ENCODE results near the gene SUOX. TPM values are rescaled to one million over a fixed set of nuclear protein-coding genes. Genes with fewer than 3 reads are reported as not detected.

The SUOX gene
- total RNA-seq = 21.8 and 43.0 TPM in 2 replicates

DNA sequence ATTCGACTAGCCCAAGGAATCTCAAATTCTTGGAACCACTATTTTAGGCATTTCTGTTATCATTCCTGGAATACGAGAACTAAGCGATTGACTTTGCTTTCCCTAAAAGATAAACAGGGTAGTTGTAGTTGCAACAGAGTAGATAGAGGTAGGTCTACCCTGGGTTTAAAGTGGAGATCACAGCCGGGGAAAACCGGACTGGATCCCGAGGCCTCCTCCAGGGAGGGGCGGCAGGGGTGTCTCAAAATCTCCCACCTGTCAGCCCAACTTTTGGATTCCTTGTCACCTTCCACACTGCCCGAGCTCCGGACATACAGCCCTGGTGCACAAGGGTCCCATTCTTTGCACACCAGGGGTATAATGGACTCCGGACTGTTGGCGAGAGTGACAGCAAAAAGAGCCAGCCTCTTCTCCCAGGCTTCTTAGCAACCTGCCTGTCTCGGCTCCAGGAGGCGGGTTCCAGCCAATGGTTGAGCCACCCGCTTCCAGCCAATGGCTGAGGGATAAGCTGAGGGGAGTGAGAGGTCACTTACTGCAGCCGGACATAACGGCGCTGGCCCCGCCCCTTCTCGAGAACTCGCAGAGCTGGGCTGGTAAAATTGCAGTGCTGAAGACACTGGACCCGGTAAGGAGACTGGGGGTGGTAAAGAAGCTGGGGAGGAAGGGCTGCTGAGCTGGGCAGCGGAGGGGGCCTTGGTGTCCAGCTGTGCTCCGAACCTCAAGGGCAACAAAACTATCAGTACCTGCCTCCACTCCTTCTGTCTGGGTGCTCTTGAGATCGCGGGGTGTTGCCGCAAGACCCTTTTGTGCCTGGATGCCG, at the start of gene SUOX:
SUOX (plus strand) TSS at position 562 of the 820 bp plus-strand sequence. CDS start 4,946 bp downstream, outside the sequence.

DNA sequence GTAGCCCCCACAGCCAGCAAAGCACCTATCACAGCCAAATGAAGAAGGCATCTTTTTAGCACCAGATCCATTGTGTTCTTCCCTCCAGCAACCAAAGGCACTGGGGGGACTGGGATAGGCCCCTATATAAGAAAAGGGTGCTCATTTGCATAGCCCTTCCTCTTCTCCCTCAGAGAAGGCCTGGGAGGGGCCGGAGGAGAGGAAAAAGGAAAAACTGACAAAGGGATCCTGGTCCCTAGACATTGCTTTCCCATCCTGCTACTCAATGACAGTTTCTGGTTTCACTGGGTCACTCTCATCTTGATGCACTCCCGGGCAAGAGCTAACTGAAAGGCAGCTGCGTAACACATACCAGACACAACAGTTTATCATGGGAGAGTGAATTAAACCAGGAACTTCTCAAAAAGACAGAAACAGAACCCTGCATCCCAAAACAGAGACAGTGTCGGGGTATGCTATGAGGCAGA, 31.1 kb upstream of the SUOX start, which contains the start of gene PMEL:
PMEL (minus strand) TSS at position 102 of the 467 bp plus-strand sequence; CDS start at position 71, 31 bp downstream.

DNA sequence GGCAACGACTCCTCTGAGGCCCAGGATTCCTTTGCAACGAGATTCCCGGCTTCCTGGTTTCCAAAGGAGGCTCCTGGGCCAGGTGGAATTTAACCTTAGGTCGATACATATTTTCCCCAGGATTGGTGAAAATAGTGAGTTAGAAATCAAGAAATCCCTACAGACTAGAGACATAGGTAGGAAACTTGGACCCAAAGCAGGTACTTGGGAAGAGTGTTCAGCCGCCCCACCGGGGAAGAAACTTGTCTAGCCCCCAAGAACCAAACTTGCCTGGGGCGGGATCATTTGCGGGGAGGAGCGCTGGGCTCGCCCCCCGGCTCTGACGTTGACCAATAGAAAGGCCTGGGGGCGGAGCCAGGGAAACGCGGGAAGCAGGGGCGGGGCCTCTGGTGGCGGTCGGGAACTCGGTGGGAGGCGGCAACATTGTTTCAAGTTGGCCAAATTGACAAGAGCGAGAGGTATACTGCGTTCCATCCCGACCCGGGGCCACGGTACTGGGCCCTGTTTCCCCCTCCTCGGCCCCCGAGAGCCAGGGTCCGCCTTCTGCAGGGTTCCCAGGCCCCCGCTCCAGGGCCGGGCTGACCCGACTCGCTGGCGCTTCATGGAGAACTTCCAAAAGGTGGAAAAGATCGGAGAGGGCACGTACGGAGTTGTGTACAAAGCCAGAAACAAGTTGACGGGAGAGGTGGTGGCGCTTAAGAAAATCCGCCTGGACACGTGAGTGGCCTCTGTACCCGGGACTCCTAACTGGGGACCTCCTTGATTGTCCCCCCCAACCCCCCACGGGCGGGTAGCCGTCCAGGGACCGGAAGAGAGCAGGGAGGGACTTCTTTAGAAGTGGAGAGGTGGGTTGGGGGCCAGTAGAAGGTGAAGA, 30.4 kb upstream of the SUOX start, which contains the start of gene CDK2:
CDK2 (plus strand) TSS at position 423 of the 874 bp plus-strand sequence; CDS start at position 602, 179 bp downstream.

GRCh38 chr12:55973599-55974307, 23.3 kb upstream of the SUOX start, which contains the start of gene RAB5B:
TSS of gene RAB5B (plus strand) at chr12:55974078. CDS start at chr12:55986961, 12,883 bp downstream.

GRCh38 chr12:56020423-56021184, 23.5 kb downstream of the SUOX start, which contains the start of gene IKZF4:
TSS of gene IKZF4 (plus strand) at chr12:56021043. CDS start at chr12:56021494, 451 bp downstream.

DNA sequence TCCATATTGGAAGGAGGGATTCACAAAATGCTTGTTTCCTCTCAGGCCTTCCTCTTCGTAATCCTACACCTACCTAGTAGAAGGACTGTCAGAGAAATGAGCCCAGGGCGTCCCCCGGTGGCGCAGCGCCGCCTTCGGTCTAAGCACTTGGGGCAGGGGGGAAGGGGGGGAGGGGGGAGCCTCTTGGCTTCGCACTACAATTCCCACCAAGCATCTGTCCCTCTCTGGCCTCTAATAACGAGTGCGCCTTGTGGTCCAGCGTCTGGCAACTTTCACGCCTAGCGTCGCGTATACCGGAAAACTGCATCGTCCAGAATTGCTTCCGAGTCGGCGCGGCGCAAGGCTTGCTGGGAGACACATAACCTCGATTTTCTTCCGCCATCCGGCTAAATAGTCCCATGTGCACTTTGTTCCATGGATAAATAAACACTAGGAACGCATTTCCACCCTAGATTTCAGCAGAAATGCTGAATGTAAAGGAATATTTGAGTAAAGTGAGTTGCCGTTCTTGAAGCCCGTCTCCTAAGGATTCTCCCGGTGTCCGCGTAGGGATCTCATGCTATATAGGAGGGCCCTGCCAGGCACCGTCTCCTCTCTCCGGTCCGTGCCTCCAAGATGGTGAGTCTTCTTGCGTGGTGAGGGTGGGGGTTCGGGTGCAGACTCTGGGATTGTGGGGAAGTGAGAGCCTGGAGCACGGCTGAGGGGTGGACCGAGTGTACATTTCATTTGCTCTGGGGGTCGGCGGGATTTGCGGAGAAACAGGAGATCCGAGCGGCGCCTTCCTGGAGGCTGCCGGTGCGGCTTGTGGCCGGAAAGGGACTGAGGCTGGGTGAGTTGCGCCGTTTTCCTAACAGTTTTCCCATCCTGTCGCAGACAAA, 44.7 kb downstream of the SUOX start, which contains the start of gene RPS26:
RPS26 (plus strand) TSS at position 367 of the 878 bp plus-strand sequence; CDS start at position 616, 249 bp downstream.

Other genes starting within 250 kb of the SUOX start
- 92.3 and 122 TPM in 2 replicates for gene SARNP, start 179.6 kb upstream of the SUOX start, total RNA-seq
- gene ORMDL2, start 179.2 kb upstream of the SUOX start, total RNA-seq = 36.2 and 41.5 TPM in 2 replicates
- gene DNAJC14, start 167.7 kb upstream of the SUOX start, total RNA-seq = 37.7 and 41.5 TPM in 2 replicates
- 35.8 and 37.5 TPM in 2 replicates for gene MMP19, start 154.3 kb upstream of the SUOX start, total RNA-seq
- gene PYM1, start 69.4 kb upstream of the SUOX start, total RNA-seq = 46.4 and 54.8 TPM in 2 replicates
- gene DGKA, start 66.1 kb upstream of the SUOX start, total RNA-seq = 19.9 and 32.4 TPM in 2 replicates
- gene PMEL, start 31.2 kb upstream of the SUOX start, total RNA-seq = 0.58 and 0.71 TPM in 2 replicates
- gene CDK2, start 30.4 kb upstream of the SUOX start, total RNA-seq = 35.3 and 39.8 TPM in 2 replicates
- gene RAB5B, start 23.2 kb upstream of the SUOX start, total RNA-seq = 58.8 and 63.6 TPM in 2 replicates
- 0.89 and 2.6 TPM in 2 replicates for gene IKZF4, start 23.8 kb downstream of the SUOX start, total RNA-seq
- gene RPS26, start 44.6 kb downstream of the SUOX start, total RNA-seq = 1,394 and 2,798 TPM in 2 replicates
- gene ERBB3, start 82.9 kb downstream of the SUOX start, total RNA-seq = 0.35 TPM in 1 of 2 replicates, not detected in the other
- gene PA2G4, start 107.3 kb downstream of the SUOX start, total RNA-seq = 199 and 215 TPM in 2 replicates
- 2,864 and 3,592 TPM in 2 replicates for gene RPL41, start 119.4 kb downstream of the SUOX start, total RNA-seq
- gene ZC3H10, start 121.0 kb downstream of the SUOX start, total RNA-seq = 2.6 and 4.8 TPM in 2 replicates
- 240 and 325 TPM in 2 replicates for gene ESYT1, start 131.0 kb downstream of the SUOX start, total RNA-seq
- 92.5 and 126 TPM in 2 replicates for gene MYL6B, start 155.3 kb downstream of the SUOX start, total RNA-seq
- 2,877 and 3,219 TPM in 2 replicates for gene MYL6, start 161.1 kb downstream of the SUOX start, total RNA-seq
- gene SMARCC2, start 192.2 kb downstream of the SUOX start, total RNA-seq = 30.7 and 32.3 TPM in 2 replicates
- 102 and 109 TPM in 2 replicates for gene RNF41, start 224.6 kb downstream of the SUOX start, total RNA-seq
- gene NABP2, start 227.1 kb downstream of the SUOX start, total RNA-seq = 60.1 and 75.0 TPM in 2 replicates
- gene SLC39A5, start 232.8 kb downstream of the SUOX start, total RNA-seq = not detected in 2 replicates

Data from myometrial cell (primary cell).